ENCODE measurements around the gene CDH23. TPM values are rescaled to one million over a fixed set of nuclear protein-coding genes. Genes with fewer than 3 reads are reported as not detected.

The CDH23 gene
- total RNA-seq, 1 experiment from 2014 or later = 0.02 TPM

GRCh38 chr10:71529207-71529827 is 132.6 kb downstream of the CDH23 start:
- H3K9me3 ChIP-seq (replicated peaks) = no peaks in the 10 kb centered on the region

DNA sequence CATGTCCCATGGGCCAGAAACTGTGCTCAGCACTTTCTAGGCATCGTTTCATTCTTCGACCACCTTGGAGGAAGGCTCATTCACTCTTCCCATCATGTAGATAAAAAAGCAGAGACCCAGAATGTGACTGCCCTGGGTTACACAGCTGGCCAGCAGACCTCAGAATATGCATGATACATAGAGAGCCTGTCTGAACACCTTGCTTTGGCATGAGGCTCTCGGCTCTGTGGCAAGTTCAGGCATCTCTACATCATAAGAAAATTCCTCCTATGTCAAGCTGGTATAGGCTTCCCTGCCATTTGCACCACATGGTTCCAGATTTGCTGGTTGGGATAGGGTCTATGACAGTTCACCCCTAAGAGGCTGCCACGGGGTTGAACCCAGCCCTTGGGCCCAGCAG is 134.1 kb downstream of the CDH23 start:
- Histone ChIP-seq H3K27me3 (no peaks in the 10 kb centered on the region), H3K36me3 (no peaks in the 10 kb centered on the region), H3K27ac (no peak overlapping the region), H3K9me3 (replicated peaks) (no peaks in the 10 kb centered on the region), H3K4me1 (peaks cover 4% of the 10 kb centered on the region; the same call in 1 of the 2 replicates), H3K4me3 (no peak overlapping the region)
- no peak for DNase-seq

More at GRCh38 chr10:71529207-71529827, 132.6 kb downstream of the CDH23 start:
- no peak for DNase-seq
- Histone ChIP-seq H3K36me3 (no peaks in the 10 kb centered on the region), H3K4me1 (peaks cover 4% of the 10 kb centered on the region; the same call in 1 of the 2 replicates), H3K27me3 (no peaks in the 10 kb centered on the region), H3K27ac (no peak overlapping the region), H3K4me3 (no peak overlapping the region)

DNA sequence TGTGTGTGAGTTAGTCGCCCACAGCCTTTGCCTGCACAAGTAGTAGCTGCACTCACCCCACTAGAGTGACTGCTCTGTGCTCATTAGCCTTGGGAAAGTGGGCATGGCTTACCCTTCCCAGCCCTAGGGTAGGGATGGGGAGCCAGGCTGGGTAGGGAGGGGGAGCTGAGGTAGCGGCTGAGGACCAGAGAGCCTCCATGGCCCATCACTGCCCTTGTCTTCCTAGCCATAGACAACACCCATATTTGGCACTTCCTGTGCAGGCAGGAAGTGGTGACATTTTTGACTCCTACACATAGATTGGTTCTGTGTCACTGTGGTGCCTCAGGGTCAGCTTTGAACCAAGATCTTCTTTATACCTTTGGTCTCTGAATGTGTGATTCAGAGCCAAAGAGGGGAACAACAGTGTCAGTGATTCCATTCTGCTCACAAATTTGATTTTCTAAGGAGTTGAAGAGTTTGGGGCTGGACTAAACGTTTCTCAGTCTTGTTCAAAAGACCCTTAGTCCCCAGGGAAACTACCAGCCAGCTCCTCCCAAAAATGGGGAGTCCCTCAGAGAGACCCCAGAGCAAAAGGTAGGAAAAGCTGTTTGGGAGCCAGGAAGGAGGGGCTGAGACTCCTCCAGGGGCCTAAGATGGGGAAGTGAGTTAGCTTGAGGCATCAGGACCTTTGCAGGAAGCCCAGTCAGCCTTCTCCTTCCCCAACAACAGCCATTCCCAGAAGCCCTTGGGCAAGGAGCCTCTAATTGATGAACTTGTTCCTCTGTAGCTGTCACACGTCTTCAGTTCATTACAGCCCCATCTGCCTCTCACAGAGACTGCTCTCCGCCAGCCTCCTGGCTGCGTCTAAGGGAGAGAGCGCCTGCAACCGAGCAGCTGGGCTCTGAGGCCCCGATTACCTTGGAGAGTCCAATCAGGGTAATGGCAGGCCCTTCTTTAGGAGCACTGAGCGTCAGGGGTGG is 135.0 kb downstream of the CDH23 start:
- no peaks in the 10 kb centered on the region for H3K27me3 ChIP-seq
- H3K9me3 ChIP-seq (replicated peaks) = no peaks in the 10 kb centered on the region
- H3K4me3 ChIP-seq = no peak overlapping the region
- H3K27ac ChIP-seq = no peak overlapping the region
- peaks cover 4% of the 10 kb centered on the region; the same call in 1 of the 2 replicates for H3K4me1 ChIP-seq
- DNase-seq = no peak
- no peaks in the 10 kb centered on the region for H3K36me3 ChIP-seq

DNA sequence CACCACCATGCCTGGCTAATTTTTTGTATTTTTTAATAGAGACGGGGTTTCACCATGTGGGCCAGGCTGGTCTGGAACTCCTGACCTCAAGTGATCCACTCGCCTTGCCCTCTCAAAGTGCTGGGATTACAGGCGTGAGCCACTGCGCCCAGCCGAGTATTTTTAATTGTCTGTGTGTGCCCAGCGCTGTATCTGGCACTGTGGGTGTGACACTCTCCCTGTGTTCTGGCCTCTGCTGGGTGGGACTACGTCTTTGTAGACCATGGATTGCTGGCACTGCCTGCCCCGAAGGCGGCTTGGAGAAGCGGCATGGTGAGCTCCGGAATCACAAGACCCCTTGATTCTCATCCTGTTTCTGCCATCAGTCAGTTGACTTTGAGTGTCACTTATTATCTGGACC is 136.2 kb downstream of the CDH23 start:
- Histone ChIP-seq H3K27me3 (no peaks in the 10 kb centered on the region), H3K9me3 (replicated peaks) (no peaks in the 10 kb centered on the region), H3K4me1 (peaks cover 4% of the 10 kb centered on the region; the same call in 1 of the 2 replicates), H3K4me3 (no peak overlapping the region), H3K27ac (no peak overlapping the region), H3K36me3 (no peaks in the 10 kb centered on the region)
- no peak for DNase-seq

DNA sequence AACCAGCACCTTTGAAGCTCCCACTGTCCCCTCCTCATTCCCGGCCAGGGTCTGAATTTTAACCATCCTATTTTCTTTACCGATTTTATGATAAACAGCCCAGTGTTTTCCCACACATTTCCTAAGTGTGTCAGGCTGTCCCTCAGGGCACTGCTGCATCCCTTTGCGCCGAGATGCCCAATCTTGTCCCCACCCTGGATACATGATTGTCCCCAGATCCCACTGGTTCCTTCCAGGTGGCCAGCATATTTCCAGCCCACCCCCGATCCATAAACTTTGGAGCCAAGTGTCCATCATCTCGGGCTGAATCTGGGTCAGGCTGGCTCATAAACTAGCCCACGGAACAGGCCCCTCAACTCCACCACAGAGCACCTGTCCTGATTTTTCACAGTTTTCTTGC is 137.2 kb downstream of the CDH23 start:
- Histone ChIP-seq H3K4me1 (peaks cover 4% of the 10 kb centered on the region; the same call in 1 of the 2 replicates), H3K36me3 (no peaks in the 10 kb centered on the region), H3K27ac (no peak overlapping the region), H3K4me3 (no peak overlapping the region), H3K27me3 (no peaks in the 10 kb centered on the region), H3K9me3 (replicated peaks) (no peaks in the 10 kb centered on the region)
- DNase-seq = no peak

DNA sequence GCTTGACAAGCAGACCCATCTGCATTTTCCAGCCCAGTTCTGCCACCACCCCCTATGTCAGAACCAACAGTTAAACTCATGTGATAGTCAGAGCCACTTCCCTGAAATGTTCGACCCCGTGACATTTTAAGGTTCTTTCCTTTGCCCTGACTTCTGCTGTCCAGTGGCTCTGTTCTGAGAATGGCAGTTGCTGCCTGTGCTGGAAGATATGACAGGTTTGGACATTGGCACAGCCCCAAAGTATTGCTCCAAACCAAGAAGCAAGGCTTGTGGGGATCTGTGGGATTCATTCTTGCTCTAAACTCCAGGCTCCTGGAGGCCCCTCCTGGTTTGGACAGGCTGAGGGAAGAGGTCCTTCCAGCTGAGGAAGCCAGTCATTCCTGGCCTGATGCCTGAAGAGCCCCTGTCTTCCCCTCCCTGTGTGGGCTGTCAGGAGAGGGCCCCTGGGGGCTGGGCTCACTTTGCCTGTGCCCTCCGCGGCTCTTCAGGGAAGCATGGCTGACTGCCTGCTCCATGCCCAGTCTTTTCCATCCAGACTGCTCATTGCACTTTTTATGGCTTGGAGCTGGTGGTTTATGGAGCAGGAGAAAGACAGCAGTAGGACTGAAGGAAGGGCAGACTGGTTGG is 138.0 kb downstream of the CDH23 start:
- peak in 1 of 2 experiments; percentile 15 for DNase-seq
- no peak overlapping the region for H3K27ac ChIP-seq
- no peaks in the 10 kb centered on the region for H3K36me3 ChIP-seq
- no peak overlapping the region for H3K4me3 ChIP-seq
- H3K27me3 ChIP-seq = no peaks in the 10 kb centered on the region
- peaks cover 4% of the 10 kb centered on the region; the same call in 1 of the 2 replicates for H3K4me1 ChIP-seq
- no peaks in the 10 kb centered on the region for H3K9me3 ChIP-seq (replicated peaks)

- H3K27me3 ChIP-seq = no peaks in the 10 kb centered on the region
- H3K9me3 ChIP-seq (replicated peaks) = no peaks in the 10 kb centered on the region
- peaks cover 4% of the 10 kb centered on the region; the same call in 1 of the 2 replicates for H3K4me1 ChIP-seq
- no peak overlapping the region for H3K27ac ChIP-seq
- no peak for DNase-seq
- H3K4me3 ChIP-seq = no peak overlapping the region
- no peaks in the 10 kb centered on the region for H3K36me3 ChIP-seq
Measured at GRCh38 chr10:71536332-71536731, 139.6 kb downstream of the CDH23 start.

DNA sequence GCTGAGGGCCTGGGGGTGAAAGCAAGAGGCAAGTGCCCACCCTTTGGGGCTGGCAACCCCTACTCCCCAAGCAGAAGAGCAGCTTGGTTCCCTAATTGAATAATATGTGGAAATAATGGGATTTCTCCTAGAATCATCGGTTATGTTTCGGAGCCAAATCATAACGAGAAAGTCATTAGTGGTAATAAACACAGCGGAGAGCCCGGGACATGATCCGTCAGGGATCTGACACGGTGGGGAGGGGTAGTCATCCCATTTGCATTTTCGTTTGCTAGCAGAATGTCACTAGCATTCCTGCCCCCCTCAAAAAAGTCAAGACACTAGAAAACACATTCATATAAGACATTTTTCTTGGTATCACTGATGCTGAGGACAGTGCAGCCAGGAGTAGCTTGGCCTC is 140.4 kb downstream of the CDH23 start:
- H3K36me3 ChIP-seq = no peaks in the 10 kb centered on the region
- no peak overlapping the region for H3K27ac ChIP-seq
- H3K4me1 ChIP-seq = peaks cover 4% of the 10 kb centered on the region; the same call in 1 of the 2 replicates
- no peak for DNase-seq
- H3K4me3 ChIP-seq = no peak overlapping the region
- no peaks in the 10 kb centered on the region for H3K9me3 ChIP-seq (replicated peaks)
- no peaks in the 10 kb centered on the region for H3K27me3 ChIP-seq

GRCh38 chr10:71537681-71538080 is 141.0 kb downstream of the CDH23 start:
- Histone ChIP-seq H3K4me3 (no peak overlapping the region), H3K4me1 (peaks cover 4% of the 10 kb centered on the region; the same call in 1 of the 2 replicates), H3K9me3 (replicated peaks) (no peaks in the 10 kb centered on the region), H3K27me3 (no peaks in the 10 kb centered on the region), H3K27ac (no peak overlapping the region), H3K36me3 (no peaks in the 10 kb centered on the region)
- DNase-seq = no peak

GRCh38 chr10:71538608-71539260 is 142.0 kb downstream of the CDH23 start:
- no peak overlapping the region for H3K4me3 ChIP-seq
- no peak for DNase-seq
- no peaks in the 10 kb centered on the region for H3K36me3 ChIP-seq
- H3K27me3 ChIP-seq = no peaks in the 10 kb centered on the region
- peaks cover 4% of the 10 kb centered on the region; the same call in 1 of the 2 replicates for H3K4me1 ChIP-seq
- H3K9me3 ChIP-seq (replicated peaks) = no peaks in the 10 kb centered on the region
- no peak overlapping the region for H3K27ac ChIP-seq

DNA sequence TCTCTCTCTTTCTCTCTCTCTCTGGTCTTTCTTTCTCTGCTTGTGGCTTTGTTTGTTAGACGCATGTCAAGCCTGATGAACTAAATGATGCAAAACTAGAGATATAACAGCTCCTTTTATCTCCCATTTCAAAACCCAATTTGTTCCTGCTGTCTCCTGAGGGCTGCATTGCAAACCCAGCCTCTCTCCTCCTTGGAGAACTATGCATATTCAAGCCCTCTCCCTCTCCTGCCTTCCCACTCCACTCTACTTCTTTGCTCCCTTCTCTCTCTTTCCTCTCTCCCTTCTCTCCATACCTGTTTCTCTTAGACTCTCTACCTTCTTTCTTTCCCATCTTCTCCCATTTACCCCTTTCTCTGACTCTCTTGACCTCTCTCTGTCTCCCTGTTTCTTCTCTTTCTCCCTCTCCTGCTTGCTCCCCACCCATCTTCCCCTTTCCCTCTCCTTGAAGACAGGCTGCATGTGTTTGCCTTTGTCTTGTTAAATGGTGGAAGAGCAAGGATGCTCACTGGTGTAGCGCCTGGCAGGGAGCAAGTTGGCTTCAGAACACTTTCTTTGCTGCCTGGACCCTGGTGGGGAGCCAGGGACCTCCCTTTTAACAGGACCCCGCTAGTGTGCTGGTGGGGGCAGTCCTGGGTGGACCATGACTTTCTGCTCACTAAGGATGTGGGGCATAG is 142.9 kb downstream of the CDH23 start:
- Histone ChIP-seq H3K36me3 (no peaks in the 10 kb centered on the region), H3K4me3 (no peak overlapping the region), H3K4me1 (no peaks in the 10 kb centered on the region), H3K27ac (no peak overlapping the region), H3K9me3 (replicated peaks) (no peaks in the 10 kb centered on the region), H3K27me3 (no peaks in the 10 kb centered on the region)
- no peak for DNase-seq

DNA sequence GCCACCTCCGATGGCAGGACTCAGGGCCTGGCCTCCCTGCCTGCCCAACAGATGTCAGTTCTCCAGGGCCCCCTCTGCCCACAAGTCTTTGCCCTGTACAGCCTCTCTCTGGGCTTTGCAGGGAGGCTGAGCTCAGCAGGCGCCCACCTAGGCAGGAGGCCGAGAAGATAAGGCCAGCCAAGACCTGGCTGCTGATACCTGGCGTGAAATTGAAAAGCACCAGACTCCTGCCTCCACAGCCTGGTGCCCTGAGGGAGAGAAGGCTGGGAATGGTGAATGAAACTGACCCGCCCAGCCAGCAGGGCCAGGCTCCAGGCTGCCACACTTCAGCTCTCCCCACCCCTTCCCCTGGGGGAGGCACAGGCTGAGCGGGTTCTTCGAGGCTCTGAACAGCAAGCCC is 145.8 kb downstream of the CDH23 start:
- H3K4me1 ChIP-seq = 0 out of 2 replicates have a peak, but pooled peaks cover 3% of the 10 kb centered on the region
- H3K36me3 ChIP-seq = no peaks in the 10 kb centered on the region
- no peak overlapping the region for H3K4me3 ChIP-seq
- H3K27me3 ChIP-seq = no peaks in the 10 kb centered on the region
- no peak for DNase-seq
- no peaks in the 10 kb centered on the region for H3K9me3 ChIP-seq (replicated peaks)
- H3K27ac ChIP-seq = no peak overlapping the region

- Histone ChIP-seq H3K27ac (no peak overlapping the region), H3K27me3 (no peaks in the 10 kb centered on the region), H3K9me3 (replicated peaks) (no peaks in the 10 kb centered on the region), H3K4me3 (no peak overlapping the region), H3K36me3 (no peaks in the 10 kb centered on the region), H3K4me1 (peaks cover 6% of the 10 kb centered on the region; the same call in 1 of the 2 replicates)
- no peak for DNase-seq
Measured at GRCh38 chr10:71543608-71544170, 147.0 kb downstream of the CDH23 start.

DNA sequence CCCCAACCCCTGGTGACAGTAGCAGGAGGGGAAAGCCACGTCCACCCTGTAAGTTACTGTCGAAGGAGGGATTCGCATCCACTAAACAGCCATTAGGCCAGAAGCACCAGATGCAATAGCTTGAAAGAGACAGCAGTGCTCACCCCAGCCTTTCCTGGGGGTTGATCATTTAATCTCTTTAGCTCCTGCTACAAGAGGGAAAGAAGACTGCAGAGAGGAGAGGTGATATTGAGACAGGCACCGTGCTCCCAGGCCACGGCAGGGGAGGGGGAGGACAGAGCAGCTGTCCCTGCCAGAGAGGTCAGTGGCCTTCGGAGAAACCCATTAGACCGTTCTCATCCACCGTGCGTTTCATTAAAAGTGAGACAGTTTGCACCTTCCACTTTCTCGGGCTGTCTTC is 148.3 kb downstream of the CDH23 start:
- Histone ChIP-seq H3K4me3 (no peak overlapping the region), H3K9me3 (replicated peaks) (no peaks in the 10 kb centered on the region), H3K36me3 (no peaks in the 10 kb centered on the region), H3K27ac (no peak overlapping the region), H3K4me1 (peaks cover 9% of the 10 kb centered on the region; the same call in 1 of the 2 replicates), H3K27me3 (no peaks in the 10 kb centered on the region)
- no peak for DNase-seq
